Choroid plexus epithelial cell (primary cell): ENCODE measurements around the gene UNKL.

Experiments used
- DNase-seq: peaks from one replicate; pipeline ENCODE4 v3.0.0-alpha.2; 2010; ENCODE audit warnings: low read depth
- H3K4me3 ChIP-seq: 2 replicates; pipeline ENCODE4 v1.5.1; 2011; ENCODE audit warnings: low read depth, mild to moderate bottlenecking, control low read depth, low read length, moderate library complexity
- TF ChIP-seq, protein P1 (sequence below): conservative IDR thresholded peaks from 2 replicates; pipeline ENCODE4 v1.5.1; 2011; ENCODE audit warnings: low read depth, mild to moderate bottlenecking, control low read depth, inconsistent platforms, low read length, moderate library complexity

UNKL gene

GRCh38 chr16:1336619-1337018 is 77.9 kb downstream of the UNKL start:
- H3K4me3 ChIP-seq = no peak overlapping the region
- TF ChIP-seq, protein P1, sequence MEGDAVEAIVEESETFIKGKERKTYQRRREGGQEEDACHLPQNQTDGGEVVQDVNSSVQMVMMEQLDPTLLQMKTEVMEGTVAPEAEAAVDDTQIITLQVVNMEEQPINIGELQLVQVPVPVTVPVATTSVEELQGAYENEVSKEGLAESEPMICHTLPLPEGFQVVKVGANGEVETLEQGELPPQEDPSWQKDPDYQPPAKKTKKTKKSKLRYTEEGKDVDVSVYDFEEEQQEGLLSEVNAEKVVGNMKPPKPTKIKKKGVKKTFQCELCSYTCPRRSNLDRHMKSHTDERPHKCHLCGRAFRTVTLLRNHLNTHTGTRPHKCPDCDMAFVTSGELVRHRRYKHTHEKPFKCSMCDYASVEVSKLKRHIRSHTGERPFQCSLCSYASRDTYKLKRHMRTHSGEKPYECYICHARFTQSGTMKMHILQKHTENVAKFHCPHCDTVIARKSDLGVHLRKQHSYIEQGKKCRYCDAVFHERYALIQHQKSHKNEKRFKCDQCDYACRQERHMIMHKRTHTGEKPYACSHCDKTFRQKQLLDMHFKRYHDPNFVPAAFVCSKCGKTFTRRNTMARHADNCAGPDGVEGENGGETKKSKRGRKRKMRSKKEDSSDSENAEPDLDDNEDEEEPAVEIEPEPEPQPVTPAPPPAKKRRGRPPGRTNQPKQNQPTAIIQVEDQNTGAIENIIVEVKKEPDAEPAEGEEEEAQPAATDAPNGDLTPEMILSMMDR = no peak
- no peak for DNase-seq

GRCh38 chr16:1335996-1336395 is 78.5 kb downstream of the UNKL start:
- DNase-seq = no peak
- TF ChIP-seq, protein P1 = no peak
- no peak overlapping the region for H3K4me3 ChIP-seq

- no peak overlapping the region for H3K4me3 ChIP-seq
- no peak for DNase-seq
- TF ChIP-seq, protein P1 = no peak
Measured at GRCh38 chr16:1335211-1335971, 79.1 kb downstream of the UNKL start.

DNA sequence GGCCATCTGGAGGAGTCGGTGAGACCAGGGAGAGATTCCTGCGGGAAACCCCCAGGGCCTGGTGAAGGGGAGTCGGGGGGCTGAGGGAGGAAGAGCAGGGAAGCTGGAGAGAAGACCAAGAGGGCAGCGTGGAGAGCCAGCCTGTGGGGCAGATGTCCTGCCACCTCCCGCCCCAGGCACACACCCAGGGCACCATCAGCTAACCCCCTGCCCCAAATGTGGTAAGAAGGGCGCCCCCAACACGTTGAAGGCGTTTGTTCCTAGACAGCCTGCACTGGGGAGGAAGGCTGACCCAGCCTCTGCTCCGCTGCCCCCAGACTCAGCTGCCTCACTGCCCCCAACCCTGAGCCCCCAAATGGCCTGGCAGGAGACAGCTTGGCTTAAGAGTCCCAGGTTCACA is 79.8 kb downstream of the UNKL start:
- TF ChIP-seq, protein P1 = no peak
- no peak overlapping the region for H3K4me3 ChIP-seq
- no peak for DNase-seq

GRCh38 chr16:1333854-1334700 is 80.4 kb downstream of the UNKL start:
- DNase-seq = no peak
- TF ChIP-seq, protein P1 = no peak
- H3K4me3 ChIP-seq = no peak overlapping the region

- TF ChIP-seq, protein P1 = no peak
- peak; percentile 24 for DNase-seq
- H3K4me3 ChIP-seq = no peak within 1 kb of the TSS
Measured at GRCh38 chr16:1333149-1333812, 81.2 kb downstream of the UNKL start, which contains the start of gene BAIAP3. Gene BAIAP3 (plus strand): TSS chr16:1333645. CDS start chr16:1338550, 4,905 bp downstream.
